GM23248 (cell line): ENCODE data around the gene ENTR1.

Experiments
- EZH2 ChIP-seq: fragments of 200-600 bp; sonication (generic); IDR thresholded peaks from 2 replicates; pipeline ENCODE4 v1.6.1; 2018; ENCODE audit warnings: antibody characterized with exemption, mild to moderate bottlenecking; ENCODE audit not compliant: insufficient read depth, poor library complexity, severe bottlenecking
- EZH2phosphoT487 ChIP-seq: fragments of 200-600 bp; sonication (generic); IDR thresholded peaks from 2 replicates; pipeline ENCODE4 v1.6.1; 2018; ENCODE audit warnings: antibody characterized with exemption, moderate library complexity, mild to moderate bottlenecking, low read depth; ENCODE audit not compliant: insufficient read depth

GRCh38 chr9:136422876-136423275 is 12.5 kb upstream of the ENTR1 start:
- TF ChIP-seq EZH2phosphoT487 = no peak
- no peak for TF ChIP-seq EZH2
